KMS-11 (cell line): Measurements from ENCODE around the gene SLCO4A1.

ENCODE experiments used
- H2AFZ ChIP-seq: fragments of 200-600 bp; sonication (generic); 2 replicates; pipeline ENCODE4 v1.6.1; 2016; ENCODE audit warnings: antibody characterized with exemption, mixed run types, low read depth
- H3K27ac ChIP-seq: fragments of 200-600 bp; sonication (generic); 2 replicates; pipeline ENCODE4 v1.6.1; 2016; ENCODE audit warnings: mild to moderate bottlenecking, mixed run types
- H3K27me3 ChIP-seq: fragments of 200-600 bp; sonication (generic); 2 replicates; pipeline ENCODE4 v1.6.1; 2017; ENCODE audit warnings: mild to moderate bottlenecking, low read depth, mixed run types, moderate library complexity; ENCODE audit not compliant: insufficient read depth
- H3K36me3 ChIP-seq: fragments of 200-600 bp; sonication (generic); 2 replicates; pipeline ENCODE4 v1.6.1; 2017; ENCODE audit warnings: mild to moderate bottlenecking, mixed run types; ENCODE audit not compliant: insufficient read depth
- H3K4me1 ChIP-seq: fragments of 200-600 bp; sonication (generic); 2 replicates; pipeline ENCODE4 v1.6.1; 2016; ENCODE audit warnings: mild to moderate bottlenecking, low read depth, mixed run types; ENCODE audit not compliant: poor library complexity, severe bottlenecking
- H3K4me2 ChIP-seq: fragments of 200-600 bp; sonication (generic); 2 replicates; pipeline ENCODE4 v1.7.0; 2016; ENCODE audit warnings: mild to moderate bottlenecking, mixed run types
- H3K4me3 ChIP-seq: fragments of 200-600 bp; sonication (generic); IDR thresholded peaks from 2 replicates; pipeline ENCODE4 v1.6.1; 2017; ENCODE audit warnings: low read depth, low read length, mixed read lengths; ENCODE audit not compliant: insufficient read depth
- H3K79me2 ChIP-seq: fragments of 200-600 bp; sonication (generic); 2 replicates; pipeline ENCODE4 v1.6.1; 2016; ENCODE audit warnings: low read depth, mixed run types; ENCODE audit not compliant: insufficient read depth
- H3K9ac ChIP-seq: fragments of 200-600 bp; sonication (generic); 2 replicates; pipeline ENCODE4 v1.6.1; 2016; ENCODE audit warnings: mild to moderate bottlenecking, mixed run types
- H4K20me1 ChIP-seq: fragments of 200-600 bp; sonication (generic); 2 replicates; pipeline ENCODE4 v1.6.1; 2016; ENCODE audit warnings: mild to moderate bottlenecking, mixed run types; ENCODE audit not compliant: insufficient read depth
- TF ChIP-seq, protein P1 (sequence below): fragments of 200-600 bp; sonication (generic); conservative IDR thresholded peaks from 2 replicates; pipeline ENCODE4 v1.6.1; 2017; ENCODE audit warnings: low read depth, mild to moderate bottlenecking, antibody characterized with exemption, low read length, moderate library complexity, mixed read lengths

SLCO4A1 gene

DNA sequence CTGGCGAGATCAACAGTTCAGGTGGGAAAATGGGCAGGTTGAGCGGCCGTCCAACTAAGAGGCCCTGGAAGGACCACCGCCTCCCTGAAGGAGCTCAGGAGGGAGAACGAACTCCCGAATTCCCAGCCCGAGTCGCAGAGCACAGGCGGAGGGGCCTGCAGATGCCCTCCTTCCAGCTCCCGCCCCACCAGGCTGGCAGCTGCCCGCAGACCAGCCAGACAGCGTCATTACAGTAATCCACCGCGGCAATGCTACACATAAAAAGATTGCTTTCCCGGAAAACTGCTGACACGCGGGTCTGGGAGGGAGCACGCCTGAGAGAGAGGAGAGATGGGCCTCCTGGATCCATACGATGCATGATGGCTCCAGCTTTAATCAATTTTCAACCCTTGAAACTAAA lies 30.5 kb upstream of the SLCO4A1 start:
- H3K4me2 ChIP-seq = no peak overlapping the region
- H3K27ac ChIP-seq = no peak overlapping the region
- no peak overlapping the region for H3K9ac ChIP-seq
- no peaks in the 10 kb centered on the region for H3K79me2 ChIP-seq
- H3K4me1 ChIP-seq = no peaks in the 10 kb centered on the region
- no peak overlapping the region for H2AFZ ChIP-seq
- H3K4me3 ChIP-seq = no peak overlapping the region
- TF ChIP-seq, protein P1, sequence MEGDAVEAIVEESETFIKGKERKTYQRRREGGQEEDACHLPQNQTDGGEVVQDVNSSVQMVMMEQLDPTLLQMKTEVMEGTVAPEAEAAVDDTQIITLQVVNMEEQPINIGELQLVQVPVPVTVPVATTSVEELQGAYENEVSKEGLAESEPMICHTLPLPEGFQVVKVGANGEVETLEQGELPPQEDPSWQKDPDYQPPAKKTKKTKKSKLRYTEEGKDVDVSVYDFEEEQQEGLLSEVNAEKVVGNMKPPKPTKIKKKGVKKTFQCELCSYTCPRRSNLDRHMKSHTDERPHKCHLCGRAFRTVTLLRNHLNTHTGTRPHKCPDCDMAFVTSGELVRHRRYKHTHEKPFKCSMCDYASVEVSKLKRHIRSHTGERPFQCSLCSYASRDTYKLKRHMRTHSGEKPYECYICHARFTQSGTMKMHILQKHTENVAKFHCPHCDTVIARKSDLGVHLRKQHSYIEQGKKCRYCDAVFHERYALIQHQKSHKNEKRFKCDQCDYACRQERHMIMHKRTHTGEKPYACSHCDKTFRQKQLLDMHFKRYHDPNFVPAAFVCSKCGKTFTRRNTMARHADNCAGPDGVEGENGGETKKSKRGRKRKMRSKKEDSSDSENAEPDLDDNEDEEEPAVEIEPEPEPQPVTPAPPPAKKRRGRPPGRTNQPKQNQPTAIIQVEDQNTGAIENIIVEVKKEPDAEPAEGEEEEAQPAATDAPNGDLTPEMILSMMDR = no peak
- no peaks in the 10 kb centered on the region for H3K36me3 ChIP-seq
- peaks cover 100% of the 10 kb centered on the region for H3K27me3 ChIP-seq
- no peaks in the 10 kb centered on the region for H4K20me1 ChIP-seq

DNA sequence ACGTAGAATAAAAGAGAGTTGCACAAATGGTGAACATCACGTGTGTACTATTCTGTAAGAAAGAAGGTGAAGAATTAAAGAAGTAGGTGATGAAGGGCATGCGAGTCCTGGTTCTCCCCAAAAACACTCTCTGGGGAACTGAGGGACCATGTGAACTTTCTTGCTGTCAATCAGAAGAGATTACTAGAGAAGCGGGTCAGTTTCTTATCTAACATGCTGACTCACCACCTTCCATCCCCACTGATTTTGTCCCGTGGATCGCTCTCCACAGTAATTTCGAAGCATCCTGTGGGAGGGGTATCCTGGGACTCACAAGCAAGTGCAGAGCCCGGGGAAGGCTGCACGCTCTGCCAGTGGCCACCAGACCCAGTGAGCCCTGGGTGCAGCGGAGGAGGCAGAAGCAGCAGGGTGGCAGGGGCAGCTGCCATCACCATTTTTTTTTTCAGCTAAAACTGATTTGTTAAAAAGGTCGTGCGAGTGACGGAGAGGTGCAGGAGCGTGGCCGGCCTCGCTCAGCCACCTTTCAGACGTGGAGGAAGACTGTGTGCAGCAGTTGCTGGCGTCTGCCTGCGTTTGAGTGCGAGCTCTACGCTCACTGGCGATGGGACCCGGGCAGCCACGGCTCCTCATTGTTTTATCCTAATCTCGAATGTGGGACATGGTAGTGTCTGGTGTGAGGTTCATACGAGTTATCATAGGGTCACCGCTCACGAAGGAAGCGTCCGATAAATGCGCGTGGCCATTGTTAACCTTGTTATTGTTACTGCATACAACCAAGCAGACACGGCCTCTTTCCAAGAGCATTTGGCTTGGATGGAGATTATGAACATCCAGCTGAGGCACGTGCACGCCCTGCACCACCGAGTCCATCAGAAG lies 28.0 kb upstream of the SLCO4A1 start:
- Histone ChIP-seq H2AFZ (no peak overlapping the region), H3K36me3 (no peaks in the 10 kb centered on the region), H3K4me2 (no peak overlapping the region), H3K79me2 (no peaks in the 10 kb centered on the region), H3K4me3 (no peak overlapping the region), H3K27me3 (peaks cover 89% of the 10 kb centered on the region), H3K9ac (no peak overlapping the region), H3K4me1 (no peaks in the 10 kb centered on the region), H3K27ac (no peak overlapping the region), H4K20me1 (no peaks in the 10 kb centered on the region)
- TF ChIP-seq, protein P1 = no peak

- Histone ChIP-seq H3K4me2 (no peak overlapping the region), H3K9ac (no peak overlapping the region), H2AFZ (no peak overlapping the region), H3K36me3 (no peaks in the 10 kb centered on the region), H3K4me1 (no peaks in the 10 kb centered on the region), H4K20me1 (no peaks in the 10 kb centered on the region), H3K4me3 (no peak overlapping the region), H3K27me3 (peaks cover 81% of the 10 kb centered on the region), H3K79me2 (no peaks in the 10 kb centered on the region), H3K27ac (no peak overlapping the region)
- TF ChIP-seq, protein P1 = no peak
Observed at GRCh38 chr20:62614961-62615680, 27.2 kb upstream of the SLCO4A1 start.

DNA sequence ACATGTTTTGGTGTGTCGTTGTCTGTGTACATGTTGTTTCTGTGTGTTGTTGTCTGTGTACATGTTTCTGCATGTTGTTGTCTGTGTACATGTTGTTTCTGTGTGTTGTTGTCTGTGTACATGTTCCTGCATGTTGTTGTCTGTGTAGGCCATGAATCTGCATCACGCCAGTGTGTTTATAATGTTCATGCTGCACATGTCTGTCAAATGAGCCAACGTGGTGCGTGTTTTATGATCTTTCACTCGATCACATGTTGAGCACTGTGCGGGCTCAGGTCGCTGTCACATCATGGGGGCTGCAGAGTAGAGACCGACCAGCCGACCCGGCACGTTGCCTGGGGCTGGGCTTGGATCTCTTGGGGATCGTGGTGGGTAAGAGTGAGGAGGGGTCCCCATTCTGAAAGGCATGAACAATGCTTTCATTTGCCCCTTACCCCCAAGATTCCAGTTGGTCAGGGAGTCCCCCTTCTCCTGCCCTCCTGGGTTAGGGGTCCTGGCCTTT lies 26.5 kb upstream of the SLCO4A1 start:
- H2AFZ ChIP-seq = no peak overlapping the region
- H3K4me2 ChIP-seq = no peak overlapping the region
- no peaks in the 10 kb centered on the region for H4K20me1 ChIP-seq
- no peaks in the 10 kb centered on the region for H3K4me1 ChIP-seq
- no peaks in the 10 kb centered on the region for H3K36me3 ChIP-seq
- no peak overlapping the region for H3K27ac ChIP-seq
- H3K79me2 ChIP-seq = no peaks in the 10 kb centered on the region
- H3K4me3 ChIP-seq = no peak overlapping the region
- no peak overlapping the region for H3K9ac ChIP-seq
- peaks cover 74% of the 10 kb centered on the region for H3K27me3 ChIP-seq
- TF ChIP-seq, protein P1 = no peak
